ENCODE measurements around the gene MED6. TPM values are rescaled to one million over a fixed set of nuclear protein-coding genes. Genes with fewer than 3 reads are reported as not detected.
A peak's percentile ranks its signal among the peaks of the same experiment; 100 is the strongest.

The MED6 gene
- total and polyA plus RNA-seq, 3 experiments from 2014 or later: 41.1 to 63.9 (median 62.3) TPM

- Histone ChIP-seq H3K27ac (ENCODE audit: low read depth, low read length) (no peak overlapping the region), H3K9me3 (ENCODE audit: low read length) (no peaks in the 10 kb centered on the region), H3K36me3 (ENCODE audit: insufficient read depth, low read length) (no peaks in the 10 kb centered on the region), H3K4me3 (ENCODE audit: low read length) (no peak overlapping the region), H3K4me1 (ENCODE audit: insufficient read depth, low read length) (no peaks in the 10 kb centered on the region), H3K27me3 (ENCODE audit: insufficient read depth, low read length, poor library complexity, severe bottlenecking) (no peaks in the 10 kb centered on the region)
- Mint-ChIP-seq H3K4me1 (no peaks in the 10 kb centered on the region), H3K4me3 (no peak overlapping the region), H3K27ac (peak overlapping the region in 1 of 8 donors; percentile 44), H3K36me3 (peaks cover 4 to 19% (median 11%) of the 10 kb centered on the region in 3 donors), H3K27me3 (peaks cover 0 to 7% of the 10 kb centered on the region in 2 donors), H3K9me3 (peaks cover 14 to 19% (median 17%) of the 10 kb centered on the region in 5 donors)
- peak in 4 of 5 donors; percentile 35 to 63 (median 51) for DNase-seq
- POLR2A ChIA-PET: interaction anchor here (0.6 kb wide), 1 partner anchor 187 kb away, joined by 7 read pairs; no protein-coding TSS in a partner anchor
- CTCF ChIA-PET: interaction anchor here (0.8 to 3.0 kb wide), 5 partner anchors 83 to 195 kb away, joined by 3 to 19 read pairs (median 5); no protein-coding TSS in a partner anchor
Observed at GRCh38 chr14:70622111-70622712, 21.8 kb upstream of the MED6 start.

GRCh38 chr14:70619708-70620107 is 19.3 kb upstream of the MED6 start:
- no peaks in the 10 kb centered on the region for H3K27me3 ChIP-seq (ENCODE audit: insufficient read depth, low read length, poor library complexity, severe bottlenecking)
- Mint-ChIP-seq H3K4me1 (no peaks in the 10 kb centered on the region), H3K4me3 (no peak overlapping the region), H3K27me3 (peaks cover 0 to 5% of the 10 kb centered on the region in 2 donors), H3K9me3 (peaks cover 0 to 4% (median 0%) of the 10 kb centered on the region in 5 donors), H3K36me3 (peaks cover 0 to 4% (median 1%) of the 10 kb centered on the region in 3 donors), H3K27ac (no peak overlapping the region)
- no peak overlapping the region for H3K27ac ChIP-seq (ENCODE audit: low read depth, low read length)
- no peak overlapping the region for H3K4me3 ChIP-seq (ENCODE audit: low read length)
- CTCF ChIA-PET: interaction anchor here (0.8 to 2.8 kb wide), 3 partner anchors 27 to 95 kb away, joined by 3 to 25 read pairs (median 3); no protein-coding TSS in a partner anchor
- H3K9me3 ChIP-seq (ENCODE audit: low read length): no peaks in the 10 kb centered on the region
- no peaks in the 10 kb centered on the region for H3K4me1 ChIP-seq (ENCODE audit: insufficient read depth, low read length)
- POLR2A ChIA-PET: no interaction called here
- no peak for DNase-seq
- no peaks in the 10 kb centered on the region for H3K36me3 ChIP-seq (ENCODE audit: insufficient read depth, low read length)

GRCh38 chr14:70618314-70618713 is 17.9 kb upstream of the MED6 start:
- Histone ChIP-seq H3K9me3 (ENCODE audit: low read length) (no peaks in the 10 kb centered on the region), H3K36me3 (ENCODE audit: insufficient read depth, low read length) (no peaks in the 10 kb centered on the region), H3K4me1 (ENCODE audit: insufficient read depth, low read length) (no peaks in the 10 kb centered on the region), H3K4me3 (ENCODE audit: low read length) (no peak overlapping the region), H3K27me3 (ENCODE audit: insufficient read depth, low read length, poor library complexity, severe bottlenecking) (no peaks in the 10 kb centered on the region), H3K27ac (ENCODE audit: low read depth, low read length) (no peak overlapping the region)
- CTCF ChIA-PET: no interaction called here
- Mint-ChIP-seq H3K9me3 (peaks cover 0 to 2% (median 0%) of the 10 kb centered on the region in 5 donors), H3K27ac (no peak overlapping the region), H3K27me3 (peaks cover 0 to 5% of the 10 kb centered on the region in 2 donors), H3K4me1 (no peaks in the 10 kb centered on the region), H3K4me3 (no peak overlapping the region), H3K36me3 (peaks cover 0 to 4% (median 0%) of the 10 kb centered on the region in 3 donors)
- DNase-seq: no peak
- POLR2A ChIA-PET: no interaction called here

- no peak for DNase-seq
- no peak overlapping the region for H3K27ac Mint-ChIP-seq
- H3K4me1 ChIP-seq (ENCODE audit: insufficient read depth, low read length): no peaks in the 10 kb centered on the region
- H3K36me3 ChIP-seq (ENCODE audit: insufficient read depth, low read length): no peaks in the 10 kb centered on the region
- peaks cover 0 to 4% (median 0%) of the 10 kb centered on the region in 3 donors for H3K36me3 Mint-ChIP-seq
- peaks cover 0 to 3% of the 10 kb centered on the region in 2 donors for H3K27me3 Mint-ChIP-seq
- no peak overlapping the region for H3K4me3 Mint-ChIP-seq
- H3K4me1 Mint-ChIP-seq: no peaks in the 10 kb centered on the region
- no peaks in the 10 kb centered on the region for H3K27me3 ChIP-seq (ENCODE audit: insufficient read depth, low read length, poor library complexity, severe bottlenecking)
- no peaks in the 10 kb centered on the region for H3K9me3 ChIP-seq (ENCODE audit: low read length)
- POLR2A ChIA-PET: no interaction called here
- no peak overlapping the region for H3K4me3 ChIP-seq (ENCODE audit: low read length)
- no peak overlapping the region for H3K27ac ChIP-seq (ENCODE audit: low read depth, low read length)
- H3K9me3 Mint-ChIP-seq: no peaks in the 10 kb centered on the region
- CTCF ChIA-PET: no interaction called here
Observed at GRCh38 chr14:70616646-70617045, 16.2 kb upstream of the MED6 start.

DNA sequence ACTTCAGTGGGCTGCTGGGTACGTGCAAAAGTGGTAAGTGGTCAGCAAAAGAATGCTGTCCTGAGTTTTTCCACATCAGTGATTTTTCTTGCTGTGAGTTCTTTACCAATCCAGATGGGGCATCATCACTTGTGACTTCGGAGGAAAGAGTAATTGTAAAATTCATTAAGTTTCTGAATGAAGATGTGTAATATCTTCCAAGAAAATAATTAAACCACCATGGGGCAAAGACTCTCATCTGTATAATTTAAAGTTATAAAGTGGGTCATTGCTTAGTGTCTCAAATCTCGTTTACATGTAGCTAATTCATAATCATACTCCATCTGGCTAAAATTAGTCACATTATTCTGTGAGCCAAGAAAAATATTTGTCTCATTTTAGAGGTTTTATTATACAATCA is 10.8 kb upstream of the MED6 start:
- H3K4me1 ChIP-seq (ENCODE audit: insufficient read depth, low read length): no peaks in the 10 kb centered on the region
- H3K9me3 ChIP-seq (ENCODE audit: low read length): no peaks in the 10 kb centered on the region
- H3K4me3 ChIP-seq (ENCODE audit: low read length): no peak overlapping the region
- peaks cover 0 to 4% (median 0%) of the 10 kb centered on the region in 3 donors for H3K36me3 Mint-ChIP-seq
- no peak overlapping the region for H3K4me3 Mint-ChIP-seq
- no peak overlapping the region for H3K27ac Mint-ChIP-seq
- H3K27me3 ChIP-seq (ENCODE audit: insufficient read depth, low read length, poor library complexity, severe bottlenecking): no peaks in the 10 kb centered on the region
- DNase-seq: no peak
- H3K36me3 ChIP-seq (ENCODE audit: insufficient read depth, low read length): no peaks in the 10 kb centered on the region
- no peaks in the 10 kb centered on the region for H3K9me3 Mint-ChIP-seq
- H3K27ac ChIP-seq (ENCODE audit: low read depth, low read length): no peak overlapping the region
- H3K4me1 Mint-ChIP-seq: no peaks in the 10 kb centered on the region
- ChIA-PET CTCF (interaction anchor here (1.8 kb wide), 1 partner anchor 103 kb away, joined by 3 read pairs; no protein-coding TSS in a partner anchor), POLR2A (no interaction called here)
- peaks cover 6 to 11% of the 10 kb centered on the region in 2 donors for H3K27me3 Mint-ChIP-seq

DNA sequence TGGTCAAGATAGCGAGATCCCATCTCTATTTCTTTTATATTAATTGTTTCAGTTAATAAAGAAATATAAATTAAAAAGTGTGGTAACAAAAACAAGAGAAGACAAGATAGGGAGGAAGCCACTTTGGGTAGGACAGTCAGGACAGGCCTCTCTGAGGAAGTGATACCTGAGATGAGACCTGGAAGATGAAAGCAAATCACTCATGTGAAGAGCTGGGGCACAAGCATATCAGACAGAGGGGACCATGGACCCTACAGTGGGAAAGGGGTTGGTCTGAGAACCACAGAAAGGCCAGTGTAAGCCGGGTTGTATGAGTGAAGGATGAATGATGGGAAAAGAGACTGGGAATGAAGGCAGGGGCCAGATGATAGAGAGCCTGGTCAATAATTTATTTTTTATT is 1.8 kb upstream of the MED6 start:
- CTCF ChIA-PET: interaction anchor here (1.3 to 2.0 kb wide), 3 partner anchors 39 to 106 kb away, joined by 3 to 9 read pairs (median 6); partner anchors contain the start of gene TTC9
- peaks cover 1 to 25% of the 10 kb centered on the region in 2 donors for H3K27me3 Mint-ChIP-seq
- H3K4me3 Mint-ChIP-seq: peak overlapping the region in 2 of 7 donors; percentile 57 to 72
- DNase-seq: no peak
- peaks cover 31 to 32% (median 32%) of the 10 kb centered on the region in 3 donors for H3K4me1 Mint-ChIP-seq
- POLR2A ChIA-PET: interaction anchor here (0.5 kb wide), 1 partner anchor 78 kb away, joined by 4 read pairs; no protein-coding TSS in a partner anchor
- no peak overlapping the region for H3K27ac Mint-ChIP-seq
- Histone ChIP-seq H3K4me3 (ENCODE audit: low read length) (no peak overlapping the region), H3K9me3 (ENCODE audit: low read length) (no peaks in the 10 kb centered on the region), H3K27me3 (ENCODE audit: insufficient read depth, low read length, poor library complexity, severe bottlenecking) (no peaks in the 10 kb centered on the region), H3K36me3 (ENCODE audit: insufficient read depth, low read length) (no peaks in the 10 kb centered on the region), H3K4me1 (ENCODE audit: insufficient read depth, low read length) (peaks cover 19% of the 10 kb centered on the region), H3K27ac (ENCODE audit: low read depth, low read length) (no peak overlapping the region)
- no peaks in the 10 kb centered on the region for H3K9me3 Mint-ChIP-seq
- peaks cover 0 to 9% (median 0%) of the 10 kb centered on the region in 3 donors for H3K36me3 Mint-ChIP-seq

- H3K27ac ChIP-seq (ENCODE audit: low read depth, low read length): no peak overlapping the region
- H3K27me3 ChIP-seq (ENCODE audit: insufficient read depth, low read length, poor library complexity, severe bottlenecking): no peaks in the 10 kb centered on the region
- peaks cover 1 to 17% of the 10 kb centered on the region in 2 donors for H3K27me3 Mint-ChIP-seq
- no peaks in the 10 kb centered on the region for H3K9me3 ChIP-seq (ENCODE audit: low read length)
- peaks cover 32 to 37% (median 33%) of the 10 kb centered on the region in 3 donors for H3K4me1 Mint-ChIP-seq
- peaks cover 19% of the 10 kb centered on the region for H3K4me1 ChIP-seq (ENCODE audit: insufficient read depth, low read length)
- H3K36me3 Mint-ChIP-seq: peaks cover 0 to 16% (median 0%) of the 10 kb centered on the region in 3 donors
- H3K4me3 ChIP-seq (ENCODE audit: low read length): peak overlapping the region; percentile 55
- POLR2A ChIA-PET: no interaction called here
- H3K9me3 Mint-ChIP-seq: no peaks in the 10 kb centered on the region
- peak overlapping the region; percentile 97 to 100 (median 99) for H3K4me3 Mint-ChIP-seq
- peak overlapping the region in 5 of 8 donors; percentile 34 to 95 (median 82) for H3K27ac Mint-ChIP-seq
- DNase-seq: no peak
- CTCF ChIA-PET: interaction anchor here (0.7 to 2.0 kb wide), 6 partner anchors 20 to 216 kb away, joined by 3 to 9 read pairs (median 4); partner anchors contain the start of gene TTC9
- H3K36me3 ChIP-seq (ENCODE audit: insufficient read depth, low read length): peaks cover 5% of the 10 kb centered on the region
Observed at GRCh38 chr14:70601162-70601561, 707 bp upstream of the MED6 start.

- ChIA-PET POLR2A (no interaction called here), CTCF (no interaction called here)
- Mint-ChIP-seq H3K27ac (peak overlapping the region in 7 of 8 donors; percentile 23 to 99 (median 43)), H3K4me1 (peaks cover 32 to 38% (median 38%) of the 10 kb centered on the region in 3 donors), H3K36me3 (peaks cover 0 to 34% (median 4%) of the 10 kb centered on the region in 3 donors), H3K9me3 (no peaks in the 10 kb centered on the region), H3K27me3 (peaks cover 1 to 8% of the 10 kb centered on the region in 2 donors), H3K4me3 (peak overlapping the region; percentile 97 to 100 (median 99))
- Histone ChIP-seq H3K27ac (ENCODE audit: low read depth, low read length) (no peak overlapping the region), H3K27me3 (ENCODE audit: insufficient read depth, low read length, poor library complexity, severe bottlenecking) (no peaks in the 10 kb centered on the region), H3K36me3 (ENCODE audit: insufficient read depth, low read length) (peaks cover 19% of the 10 kb centered on the region), H3K4me3 (ENCODE audit: low read length) (no peak overlapping the region), H3K4me1 (ENCODE audit: insufficient read depth, low read length) (peaks cover 19% of the 10 kb centered on the region), H3K9me3 (ENCODE audit: low read length) (no peaks in the 10 kb centered on the region)
- DNase-seq: no peak
Observed at GRCh38 chr14:70599345-70599744, 1.1 kb downstream of the MED6 start.
